Neural progenitor cell (in vitro differentiated cells): Measurements from ENCODE around the gene HOXA1.
A peak's percentile ranks its signal among the peaks of the same experiment; 100 is the strongest.

Experiments used
- EZH2 ChIP-seq: fragments of 200-600 bp; sonication (generic); IDR thresholded peaks from 2 replicates; pipeline ENCODE4 v1.6.1; 2017; ENCODE audit warnings: antibody characterized with exemption, mild to moderate bottlenecking, moderate library complexity
- EZH2phosphoT487 ChIP-seq: fragments of 200-600 bp; sonication (generic); IDR thresholded peaks from 2 replicates; pipeline ENCODE4 v1.6.1; 2017; ENCODE audit warnings: antibody characterized with exemption
- TF ChIP-seq, protein P1 (sequence below): fragments of 200-600 bp; sonication (generic); IDR thresholded peaks from 2 replicates; pipeline ENCODE4 v1.5.1; 2017; ENCODE audit warnings: antibody characterized with exemption, mild to moderate bottlenecking

DNA sequence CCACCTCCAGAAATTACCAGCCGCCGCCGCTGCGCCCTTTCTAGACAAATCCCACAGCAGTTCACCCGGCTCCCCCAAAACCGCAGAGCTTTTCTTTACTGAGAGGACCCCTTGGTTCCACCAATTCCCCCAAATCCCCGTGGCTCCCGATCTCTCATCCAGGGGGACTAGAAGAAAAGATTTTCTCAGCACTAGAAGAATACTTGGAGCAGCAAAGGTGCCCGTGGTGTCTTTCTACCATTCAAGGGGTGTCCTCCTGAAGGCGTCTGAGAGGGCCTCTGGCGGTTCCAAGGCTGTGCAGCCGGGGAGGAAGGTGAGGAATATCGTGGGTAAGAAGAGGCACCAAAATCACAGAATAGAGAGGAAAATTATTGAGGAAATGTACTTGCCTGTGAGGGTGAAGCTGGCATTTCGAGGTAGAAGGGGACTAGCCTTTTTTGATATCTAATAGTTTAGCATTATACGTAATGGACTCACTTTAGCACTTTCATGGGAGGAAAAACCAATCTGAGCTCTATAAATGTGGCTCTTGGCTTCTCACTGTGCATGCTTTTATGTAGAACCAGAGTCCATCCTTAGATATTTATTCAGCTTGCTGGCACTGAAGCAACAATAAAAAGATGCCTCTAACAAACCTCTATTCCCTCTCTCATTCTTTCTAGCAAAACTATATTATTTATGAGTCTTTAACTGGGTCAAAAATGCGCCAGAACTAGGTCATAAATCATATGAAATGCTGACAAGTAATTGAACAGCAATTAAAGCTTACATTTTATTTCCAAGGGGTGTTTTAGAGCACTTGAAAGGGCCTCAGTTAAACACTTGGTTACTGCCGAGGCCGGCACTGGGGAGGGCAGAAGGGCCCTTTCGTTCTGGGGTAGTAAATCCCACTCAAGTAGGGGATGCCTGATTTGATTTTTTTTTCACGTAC, 20.5 kb upstream of the HOXA1 start:
- TF ChIP-seq, protein P1, sequence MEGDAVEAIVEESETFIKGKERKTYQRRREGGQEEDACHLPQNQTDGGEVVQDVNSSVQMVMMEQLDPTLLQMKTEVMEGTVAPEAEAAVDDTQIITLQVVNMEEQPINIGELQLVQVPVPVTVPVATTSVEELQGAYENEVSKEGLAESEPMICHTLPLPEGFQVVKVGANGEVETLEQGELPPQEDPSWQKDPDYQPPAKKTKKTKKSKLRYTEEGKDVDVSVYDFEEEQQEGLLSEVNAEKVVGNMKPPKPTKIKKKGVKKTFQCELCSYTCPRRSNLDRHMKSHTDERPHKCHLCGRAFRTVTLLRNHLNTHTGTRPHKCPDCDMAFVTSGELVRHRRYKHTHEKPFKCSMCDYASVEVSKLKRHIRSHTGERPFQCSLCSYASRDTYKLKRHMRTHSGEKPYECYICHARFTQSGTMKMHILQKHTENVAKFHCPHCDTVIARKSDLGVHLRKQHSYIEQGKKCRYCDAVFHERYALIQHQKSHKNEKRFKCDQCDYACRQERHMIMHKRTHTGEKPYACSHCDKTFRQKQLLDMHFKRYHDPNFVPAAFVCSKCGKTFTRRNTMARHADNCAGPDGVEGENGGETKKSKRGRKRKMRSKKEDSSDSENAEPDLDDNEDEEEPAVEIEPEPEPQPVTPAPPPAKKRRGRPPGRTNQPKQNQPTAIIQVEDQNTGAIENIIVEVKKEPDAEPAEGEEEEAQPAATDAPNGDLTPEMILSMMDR = no peak
- TF ChIP-seq EZH2 (peak; percentile 64), EZH2phosphoT487 (peak; percentile 52)
